Activated T-cell treated with anti-CD3 and anti-CD28 coated beads, Interleukin-2, amount 50 U/mL, for 1 hour (primary cell): ENCODE results near the gene UBE3C.
"Not testable (repeated sequence)": the region's sequence is repeated elsewhere in the genome, so short reads cannot be mapped to it uniquely, and the experiment has no call there.

ENCODE experiments used
- DNase-seq: peaks from one replicate; pipeline ENCODE4 v3.0.0-alpha.2; 2020

UBE3C gene

DNA sequence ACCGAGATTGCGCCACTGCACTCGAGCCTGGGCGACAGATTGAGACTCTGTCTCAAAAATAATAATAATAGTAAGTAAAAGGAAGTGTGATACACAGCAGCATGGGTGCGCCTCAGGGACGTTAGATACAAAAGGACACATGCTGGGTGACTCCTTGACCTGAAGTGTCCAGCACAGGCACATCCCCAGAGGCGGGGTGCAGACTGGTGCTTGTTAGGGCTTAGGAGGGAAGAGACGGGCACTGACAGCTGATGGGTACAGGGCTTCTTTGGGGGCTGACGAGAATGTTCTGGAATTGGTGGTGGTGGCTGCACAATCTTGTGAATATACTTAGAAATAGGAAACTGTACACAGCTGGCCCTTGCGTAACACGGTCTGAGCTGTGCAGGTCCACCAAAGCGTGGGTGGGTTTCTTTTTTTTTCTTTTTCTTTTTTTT, 136.3 kb downstream of the UBE3C start:
- no peak for DNase-seq

DNA sequence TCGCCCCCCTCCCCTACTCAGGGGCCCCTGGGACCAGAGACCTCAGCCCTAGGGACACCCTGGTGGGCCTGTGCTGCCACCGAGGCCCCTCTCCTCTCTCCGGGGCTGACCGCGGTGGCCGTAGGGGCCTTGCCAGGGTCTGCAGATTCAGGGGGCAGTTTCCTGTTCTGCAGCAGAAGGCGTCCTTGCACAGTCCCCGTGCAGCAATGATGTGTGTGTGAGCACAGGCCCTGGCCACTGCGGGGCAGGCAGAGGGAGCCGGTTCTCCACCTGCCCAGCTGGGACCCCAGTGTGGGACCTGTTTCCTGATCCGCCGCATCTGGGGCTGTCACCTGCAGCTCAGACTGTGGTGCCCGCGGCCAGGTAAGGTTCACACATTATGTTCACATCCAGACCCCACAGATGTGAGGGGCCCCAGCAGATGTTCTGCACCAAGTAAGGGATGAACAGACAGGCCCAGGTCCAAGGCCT, 137.4 kb downstream of the UBE3C start:
- no peak for DNase-seq

DNA sequence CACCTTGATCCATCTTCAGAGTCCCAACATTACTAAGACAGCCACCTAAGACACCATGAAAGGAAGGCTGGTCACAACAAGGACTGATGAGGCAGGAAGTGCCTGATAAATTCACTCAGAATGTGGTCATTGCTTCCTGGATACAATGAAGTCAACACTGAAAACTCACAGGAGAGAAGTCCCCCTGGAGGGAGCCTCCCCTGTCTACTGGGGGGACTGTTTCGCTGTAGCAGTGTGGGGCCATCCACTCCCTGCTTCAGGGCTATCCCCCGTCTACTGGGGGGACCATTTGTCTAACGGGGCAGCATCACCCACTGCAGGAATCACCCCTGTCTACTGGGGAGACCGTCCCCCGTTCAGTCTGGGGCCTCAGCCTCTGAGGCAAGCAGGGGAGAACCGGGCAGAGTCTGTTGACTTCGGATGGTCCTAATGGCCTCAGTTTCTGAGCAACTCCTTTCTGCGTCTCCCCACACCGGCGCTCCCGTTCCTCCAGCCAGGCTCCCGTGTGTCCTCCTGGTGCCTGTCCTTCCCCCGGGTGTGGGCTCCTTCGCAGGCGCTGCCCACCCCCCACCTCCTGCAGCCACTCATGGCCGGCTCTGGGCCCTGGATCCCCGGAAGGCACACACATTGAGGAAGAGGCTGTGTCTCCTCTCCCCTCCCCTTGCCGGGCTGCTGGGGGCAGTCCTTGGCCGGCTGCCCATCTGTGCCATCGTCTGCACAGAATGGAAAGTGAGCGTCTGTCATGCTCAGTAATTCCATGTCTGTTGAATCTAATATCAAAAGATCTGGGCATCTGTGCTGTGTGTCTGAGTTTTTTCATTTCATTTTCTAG, 138.2 kb downstream of the UBE3C start:
- DNase-seq, result no peak

GRCh38 chr7:157277568-157277967, 138.8 kb downstream of the UBE3C start:
- DNase-seq, result not testable (repeated sequence)

DNA sequence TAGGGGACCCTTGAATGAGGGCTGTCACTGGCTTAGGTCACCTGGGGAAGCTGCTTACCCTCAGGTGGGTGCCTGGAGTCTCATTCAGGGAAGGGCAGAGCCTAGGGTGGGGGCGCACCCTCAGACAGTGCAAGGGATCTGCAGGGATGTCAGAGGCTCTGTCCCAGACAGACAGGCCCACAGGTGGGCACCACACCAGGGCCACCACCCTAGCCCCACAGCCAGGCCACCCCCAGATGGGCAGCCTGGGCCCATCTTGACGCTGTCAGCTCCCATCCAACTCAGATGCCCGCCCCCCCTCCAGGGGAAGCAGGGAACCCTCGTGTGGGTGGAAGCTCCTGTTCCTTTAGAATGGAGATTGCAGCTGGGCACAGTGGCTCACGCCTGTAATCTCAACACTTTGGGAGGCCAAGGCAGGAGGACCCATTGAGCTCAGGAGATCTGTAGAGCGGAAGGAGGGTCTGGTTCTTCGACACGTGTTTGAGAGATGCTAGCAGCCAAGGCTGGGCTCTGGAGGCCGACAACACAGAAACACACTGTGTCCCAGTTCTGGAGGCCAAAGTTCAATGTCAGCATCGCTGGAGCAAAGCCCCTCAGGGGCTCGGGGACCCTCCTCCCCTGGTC, 139.6 kb downstream of the UBE3C start:
- DNase-seq, result no peak

- DNase-seq, result no peak
Observed at GRCh38 chr7:157278791-157279724, 140.3 kb downstream of the UBE3C start.

GRCh38 chr7:157279741-157280215, 141.1 kb downstream of the UBE3C start:
- no peak for DNase-seq

DNA sequence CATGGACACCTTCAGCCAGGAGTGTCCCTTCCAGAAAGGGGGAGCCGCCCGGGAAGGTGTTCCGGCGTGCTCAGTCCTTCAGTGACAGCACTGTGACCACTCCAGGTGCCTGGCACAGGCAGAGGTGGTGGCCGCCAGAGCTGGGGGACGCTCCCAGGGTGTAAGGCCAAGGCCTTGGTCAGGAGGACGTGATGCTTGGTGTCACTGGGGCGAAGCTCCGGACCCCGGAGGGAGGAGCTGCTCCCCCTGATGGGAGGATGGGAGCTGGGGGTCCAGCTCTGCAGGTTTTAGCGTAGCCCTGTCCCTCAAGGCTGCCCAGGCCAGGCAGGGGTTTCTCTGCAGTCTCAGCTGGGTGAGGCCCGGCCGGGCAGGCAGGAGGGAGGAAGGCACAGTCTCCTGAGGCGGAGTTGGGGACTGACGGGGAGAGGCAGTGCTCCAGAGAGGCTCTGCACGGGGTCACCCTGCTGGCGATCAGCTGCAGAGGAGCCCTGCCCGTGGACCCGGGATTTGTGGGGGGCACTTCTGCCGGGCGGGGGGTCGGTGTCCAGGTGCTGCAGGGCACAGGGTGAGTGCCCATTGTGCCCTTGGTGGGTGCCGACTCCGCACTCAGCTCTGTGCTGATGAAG, 141.6 kb downstream of the UBE3C start:
- DNase-seq, result no peak

- DNase-seq, result no peak
Observed at GRCh38 chr7:157281221-157281998, 142.7 kb downstream of the UBE3C start.

DNA sequence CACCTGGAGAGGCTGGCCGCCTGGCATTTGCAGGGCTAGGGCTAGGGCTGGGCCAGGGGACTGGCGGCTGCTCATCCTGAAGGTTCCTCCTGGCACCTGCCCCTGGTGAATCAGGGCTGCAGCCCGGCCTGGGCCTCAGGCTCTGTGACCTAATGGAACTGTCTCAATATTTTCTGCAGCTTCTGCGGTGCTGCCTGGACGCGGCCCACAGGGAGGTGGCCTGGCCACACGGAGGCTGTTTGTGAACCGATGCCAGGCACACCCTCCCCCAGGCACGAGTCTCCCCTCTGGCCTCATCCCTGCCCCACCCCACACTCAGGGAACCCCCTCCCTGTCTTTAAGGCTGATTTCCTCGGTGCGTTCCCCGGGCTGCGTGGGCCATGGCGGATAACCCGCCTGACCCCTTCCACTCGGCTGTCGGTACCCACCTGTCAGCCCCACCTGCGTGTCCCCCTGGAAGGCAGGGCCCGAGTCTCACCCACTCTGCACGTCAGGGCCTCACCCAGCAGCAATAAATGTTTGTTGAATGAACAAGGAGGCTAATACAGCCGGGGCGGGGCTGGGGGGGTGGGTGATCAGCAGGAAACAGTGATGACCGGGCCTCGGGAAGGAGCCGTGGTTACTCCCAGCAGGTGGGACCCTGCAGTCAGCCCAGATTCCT, 143.5 kb downstream of the UBE3C start:
- no peak for DNase-seq

DNA sequence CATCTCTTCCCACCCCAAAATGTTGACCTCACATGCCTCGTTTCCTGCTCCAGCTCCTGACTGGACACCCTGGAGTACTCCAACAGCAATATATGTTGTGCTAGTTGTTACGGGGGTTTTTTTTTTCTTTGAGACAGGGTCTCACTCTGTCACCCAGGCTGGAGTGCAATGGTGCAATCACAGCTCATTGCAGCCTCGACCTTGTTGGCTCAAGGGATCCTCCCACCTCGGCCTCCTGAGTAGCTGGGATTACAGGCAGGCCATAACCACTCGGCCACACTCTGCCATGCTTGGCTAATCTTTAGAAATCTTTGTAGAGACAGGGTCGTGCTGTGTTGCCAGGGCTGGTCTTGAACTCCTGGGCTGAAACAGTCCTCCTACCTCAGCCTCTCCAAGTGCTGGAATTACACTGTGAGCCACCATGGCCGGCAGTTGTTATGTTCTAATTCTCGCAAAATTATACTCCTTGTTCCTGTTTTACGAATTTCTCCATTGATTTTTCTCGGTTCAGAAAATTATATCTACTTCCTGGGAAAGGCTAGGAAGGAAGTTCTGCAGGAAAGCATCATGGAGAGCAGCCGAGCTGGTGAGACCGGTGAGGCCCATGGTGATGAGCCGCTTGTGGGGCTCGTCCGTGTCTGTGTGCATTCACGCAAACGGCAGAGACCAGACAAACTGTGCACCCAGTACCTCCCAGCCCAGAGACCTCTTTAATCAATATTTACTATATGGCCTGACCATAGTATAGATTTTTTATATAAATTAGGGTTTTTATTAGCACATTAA, 145.7 kb downstream of the UBE3C start:
- DNase-seq, result no peak

DNA sequence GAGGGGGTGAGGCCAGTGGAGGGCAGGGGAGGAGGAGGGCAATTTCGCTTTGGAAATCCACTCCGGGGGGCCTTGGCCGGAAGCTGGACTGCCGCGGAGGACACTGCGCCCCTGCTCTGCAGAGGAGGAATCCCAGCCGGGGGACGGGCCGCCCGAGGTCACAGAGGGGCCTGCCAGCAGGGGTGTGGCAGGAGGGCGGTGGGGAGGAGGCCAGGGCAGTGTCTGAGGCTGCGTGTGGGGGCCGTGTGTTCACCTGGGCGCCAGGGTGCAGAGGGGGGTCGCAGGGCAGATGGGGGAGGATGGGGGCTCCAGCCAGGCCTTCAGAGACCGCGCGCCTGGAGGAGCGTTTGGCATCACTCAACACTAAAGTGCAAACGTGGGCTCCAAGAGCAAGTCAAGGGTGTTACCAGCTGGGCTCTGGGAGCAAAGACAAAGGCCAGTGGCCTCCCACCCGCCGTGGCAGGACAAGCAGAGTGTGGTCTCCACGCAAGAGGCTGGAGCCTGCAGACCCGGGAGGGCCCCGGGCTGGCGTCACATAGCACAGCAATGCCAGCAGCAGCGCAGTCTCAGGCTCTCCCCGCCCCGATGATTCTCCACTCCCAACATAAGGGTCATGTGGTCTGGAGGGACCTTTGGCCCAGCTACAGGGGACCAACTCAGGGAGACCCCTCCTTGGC, 152.8 kb downstream of the UBE3C start:
- DNase-seq, result no peak

DNA sequence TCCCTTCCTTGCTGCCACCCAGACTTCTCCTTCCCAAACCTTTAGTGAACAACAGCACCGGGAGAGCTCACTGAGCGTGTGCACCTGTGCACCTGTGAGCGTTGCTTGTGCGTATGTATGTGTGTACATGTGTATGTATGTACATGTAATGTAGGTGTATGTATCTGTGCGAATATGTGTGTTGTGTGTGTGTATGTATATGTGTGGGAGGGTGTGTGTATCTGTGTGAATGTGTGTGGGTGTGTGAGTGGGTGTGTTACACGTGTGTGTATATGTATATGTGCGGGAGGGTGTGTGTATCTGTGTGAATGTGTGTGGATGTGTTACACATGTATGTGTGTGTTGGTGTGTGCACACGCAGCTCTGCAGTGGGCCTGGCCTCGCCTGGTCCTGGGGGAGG, 153.5 kb downstream of the UBE3C start:
- no peak for DNase-seq

- DNase-seq, result no peak
Observed at GRCh38 chr7:157292770-157293412, 154.2 kb downstream of the UBE3C start.

- DNase-seq, result no peak
Observed at GRCh38 chr7:157293413-157293788, 154.7 kb downstream of the UBE3C start.

- no peak for DNase-seq
Observed at GRCh38 chr7:157294773-157295172, 156.0 kb downstream of the UBE3C start.

DNA sequence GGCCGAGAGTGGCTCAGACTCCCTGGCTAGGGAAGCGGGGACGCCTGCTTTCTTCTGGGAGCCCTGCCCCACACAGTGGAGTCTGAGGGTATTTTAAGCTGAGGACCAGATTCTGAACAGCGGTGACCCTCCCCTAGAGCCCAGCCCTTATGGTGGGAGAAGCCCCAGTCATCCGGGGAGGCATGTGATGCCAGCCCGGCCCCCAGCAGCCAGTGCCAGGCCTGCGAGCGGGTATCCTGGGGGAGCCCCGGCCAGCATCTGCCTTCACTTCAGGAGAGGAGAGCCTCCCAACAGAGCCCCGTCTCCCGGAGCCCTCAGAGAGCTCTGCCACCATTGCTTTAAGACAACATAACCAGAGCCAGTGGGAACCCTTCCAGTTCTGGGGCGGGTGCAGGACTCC, 156.6 kb downstream of the UBE3C start:
- no peak for DNase-seq

DNA sequence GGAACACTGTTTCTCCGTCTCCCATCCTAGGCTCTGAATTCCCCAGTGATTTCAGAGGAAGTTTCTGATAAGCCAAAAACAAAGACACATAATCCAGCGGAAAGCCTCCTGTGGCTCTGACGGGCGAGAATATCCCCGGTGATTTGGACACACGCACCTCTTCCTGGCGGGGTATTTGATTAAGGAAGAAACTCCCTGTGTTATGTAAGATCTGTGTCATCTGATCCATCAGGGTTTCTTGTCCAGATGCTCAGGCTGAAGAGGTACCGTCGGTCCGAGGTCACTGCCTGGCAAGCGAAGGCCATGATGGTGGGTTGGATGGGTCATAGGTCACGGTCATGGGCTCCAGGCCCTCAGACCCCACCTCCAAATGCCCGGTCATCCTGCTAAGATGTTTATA, 158.5 kb downstream of the UBE3C start:
- no peak for DNase-seq

DNA sequence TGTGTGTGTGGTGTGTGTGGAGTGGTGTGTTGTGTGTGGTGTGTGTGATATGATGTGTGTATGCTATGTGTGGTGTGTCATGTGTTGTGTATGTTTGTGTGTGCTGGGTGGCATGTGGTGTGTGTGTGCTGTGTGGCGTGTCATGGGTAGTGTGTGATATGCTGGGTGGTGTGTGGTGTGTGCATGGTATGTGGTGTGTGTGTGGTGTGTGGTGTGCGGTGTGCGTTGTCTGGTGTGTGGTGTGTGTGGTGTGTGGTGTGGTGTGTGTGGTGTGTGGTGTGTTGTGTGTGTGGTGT, 160.5 kb downstream of the UBE3C start:
- no peak for DNase-seq
